DND-41 (cell line): ENCODE data around the gene NOP10.

Experiments
- EZH2 ChIP-seq: IDR thresholded peaks from 3 replicates; pipeline ENCODE4 v1.6.1; 2012; ENCODE audit warnings: borderline replicate concordance, low read depth, mild to moderate bottlenecking, moderate library complexity, low read length, inconsistent platforms; ENCODE audit not compliant: severe bottlenecking
- TF ChIP-seq, protein P1 (sequence below): IDR thresholded peaks from 2 replicates; pipeline ENCODE4 v1.5.1; 2012; ENCODE audit warnings: borderline replicate concordance, low read length, moderate library complexity, mild to moderate bottlenecking; ENCODE audit not compliant: poor library complexity, severe bottlenecking; ENCODE audit errors: extremely low read depth

DNA sequence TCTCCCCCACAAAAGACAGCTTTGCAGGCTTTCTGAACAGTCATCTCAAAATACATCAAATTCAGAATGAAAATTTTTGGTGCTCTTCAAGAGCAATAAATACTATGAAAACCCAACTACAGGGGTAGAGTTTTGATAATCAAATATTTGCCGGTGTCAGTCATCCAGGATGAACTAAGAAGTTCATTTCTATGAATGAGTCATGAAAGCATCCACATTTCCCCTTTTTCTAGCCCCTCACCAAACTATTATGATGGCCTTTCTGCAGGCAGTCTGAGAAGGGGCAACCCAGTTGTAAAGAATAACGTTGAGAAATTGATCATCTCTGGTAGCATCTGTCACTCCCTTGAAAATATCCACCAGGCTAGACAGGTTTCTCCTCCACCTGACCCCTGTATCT, 27.2 kb upstream of the NOP10 start:
- TF ChIP-seq, protein P1, sequence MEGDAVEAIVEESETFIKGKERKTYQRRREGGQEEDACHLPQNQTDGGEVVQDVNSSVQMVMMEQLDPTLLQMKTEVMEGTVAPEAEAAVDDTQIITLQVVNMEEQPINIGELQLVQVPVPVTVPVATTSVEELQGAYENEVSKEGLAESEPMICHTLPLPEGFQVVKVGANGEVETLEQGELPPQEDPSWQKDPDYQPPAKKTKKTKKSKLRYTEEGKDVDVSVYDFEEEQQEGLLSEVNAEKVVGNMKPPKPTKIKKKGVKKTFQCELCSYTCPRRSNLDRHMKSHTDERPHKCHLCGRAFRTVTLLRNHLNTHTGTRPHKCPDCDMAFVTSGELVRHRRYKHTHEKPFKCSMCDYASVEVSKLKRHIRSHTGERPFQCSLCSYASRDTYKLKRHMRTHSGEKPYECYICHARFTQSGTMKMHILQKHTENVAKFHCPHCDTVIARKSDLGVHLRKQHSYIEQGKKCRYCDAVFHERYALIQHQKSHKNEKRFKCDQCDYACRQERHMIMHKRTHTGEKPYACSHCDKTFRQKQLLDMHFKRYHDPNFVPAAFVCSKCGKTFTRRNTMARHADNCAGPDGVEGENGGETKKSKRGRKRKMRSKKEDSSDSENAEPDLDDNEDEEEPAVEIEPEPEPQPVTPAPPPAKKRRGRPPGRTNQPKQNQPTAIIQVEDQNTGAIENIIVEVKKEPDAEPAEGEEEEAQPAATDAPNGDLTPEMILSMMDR, result no peak
- no peak for TF ChIP-seq EZH2
